Fibroblast of lung (primary cell): ENCODE results near the gene HMOX1. TPM values are rescaled to one million over a fixed set of nuclear protein-coding genes. Genes with fewer than 3 reads are reported as not detected.

Experiments used
- DNase-seq, 2 donors: peaks; one replicate each; pipeline versions ENCODE4 v3.0.0 to v3.0.0-alpha.2; 2010; ENCODE audit warnings: low read depth in 2 of 2
- H2AFZ ChIP-seq: 2 replicates; pipeline ENCODE4 v1.5.1; 2012; ENCODE audit warnings: low read length, control low read depth, inconsistent platforms
- H3K27ac ChIP-seq: 2 replicates; pipeline ENCODE4 v1.5.1; 2011; ENCODE audit warnings: low read length, control low read depth; ENCODE audit not compliant: insufficient read depth
- H3K27me3 ChIP-seq: 2 replicates; pipeline ENCODE4 v1.5.1; 2011; ENCODE audit warnings: mild to moderate bottlenecking, low read length; ENCODE audit not compliant: control insufficient read depth, insufficient read depth
- H3K36me3 ChIP-seq: 2 replicates; pipeline ENCODE4 v1.5.1; 2011; ENCODE audit warnings: low read length; ENCODE audit not compliant: control insufficient read depth, insufficient read depth
- H3K4me1 ChIP-seq: 2 replicates; pipeline ENCODE4 v1.5.1; 2011; ENCODE audit warnings: low read length; ENCODE audit not compliant: control insufficient read depth, insufficient read depth; ENCODE audit errors: extremely low read depth
- H3K4me2 ChIP-seq: 2 replicates; pipeline ENCODE4 v1.5.1; 2011; ENCODE audit warnings: low read length, control low read depth; ENCODE audit not compliant: insufficient read depth; ENCODE audit errors: extremely low read depth
- H3K4me3 ChIP-seq, 4 experiments: fragments of 200-600 bp in 1 of 4; sonication (generic) in 1 of 4; replicated peaks in 1 of 4; 2 replicates each; pipeline ENCODE4 v1.5.1; 2011 to 2016; ENCODE audit warnings: low read length in 4 of 4, low read depth in 3 of 4, mild to moderate bottlenecking in 3 of 4, control low read depth in 2 of 4, inconsistent platforms in 1 of 4, mixed read lengths in 1 of 4; ENCODE audit not compliant: insufficient read depth in 1 of 4; ENCODE audit errors: control extremely low read depth in 1 of 4
- H3K79me2 ChIP-seq: 2 replicates; pipeline ENCODE4 v1.5.1; 2012; ENCODE audit warnings: mild to moderate bottlenecking, low read length, inconsistent platforms; ENCODE audit not compliant: control insufficient read depth, insufficient read depth
- H3K9ac ChIP-seq: 2 replicates; pipeline ENCODE4 v1.5.1; 2011; ENCODE audit warnings: mild to moderate bottlenecking, low read length, control low read depth; ENCODE audit not compliant: insufficient read depth
- H3K9me3 ChIP-seq: 2 replicates; pipeline ENCODE4 v1.5.1; 2012; ENCODE audit warnings: low read depth, low read length; ENCODE audit not compliant: control insufficient read depth, insufficient read depth
- H4K20me1 ChIP-seq: 2 replicates; pipeline ENCODE4 v1.5.1; 2011; ENCODE audit warnings: low read length; ENCODE audit not compliant: control insufficient read depth, insufficient read depth; ENCODE audit errors: extremely low read depth
- EZH2 ChIP-seq: IDR thresholded peaks from 2 replicates; pipeline ENCODE4 v1.5.1; 2012; ENCODE audit warnings: low read length, control low read depth, mild to moderate bottlenecking; ENCODE audit errors: missing control alignments
- polyA plus RNA-seq, 2 donors: library from polyadenylated mRNA; depleted of rRNA in 1 of 2; stranded (reverse) in 1 of 2; unstranded in 1 of 2; fragments of >200 nt; gene quantifications; 2 replicates each; pipeline ENCODE4 v1.2.1, GENCODE V29; 2011 to 2012; ENCODE audit warnings: missing spikeins in 1 of 2
- total RNA-seq: library from RNA; depleted of rRNA; stranded (reverse); fragments of >200 nt; gene quantifications from 2 replicates; pipeline ENCODE4 v1.2.1, GENCODE V29; 2014
- TF ChIP-seq, protein P1 (sequence below), 2 donors: IDR thresholded peaks in 1 of 2; conservative IDR thresholded peaks in 1 of 2; 1 replicate in 1 of 2; 2 replicates in 1 of 2; pipeline ENCODE4 v1.5.1; 2011 to 2012; ENCODE audit warnings: low read length in 2 of 2, control low read depth in 1 of 2, inconsistent platforms in 1 of 2, low read depth in 1 of 2, mild to moderate bottlenecking in 1 of 2

HMOX1 gene
- total and polyA plus RNA-seq, 2 donors (not counting 1 experiment from before 2014, with no cell fraction given): 58.9 to 243 TPM

DNA sequence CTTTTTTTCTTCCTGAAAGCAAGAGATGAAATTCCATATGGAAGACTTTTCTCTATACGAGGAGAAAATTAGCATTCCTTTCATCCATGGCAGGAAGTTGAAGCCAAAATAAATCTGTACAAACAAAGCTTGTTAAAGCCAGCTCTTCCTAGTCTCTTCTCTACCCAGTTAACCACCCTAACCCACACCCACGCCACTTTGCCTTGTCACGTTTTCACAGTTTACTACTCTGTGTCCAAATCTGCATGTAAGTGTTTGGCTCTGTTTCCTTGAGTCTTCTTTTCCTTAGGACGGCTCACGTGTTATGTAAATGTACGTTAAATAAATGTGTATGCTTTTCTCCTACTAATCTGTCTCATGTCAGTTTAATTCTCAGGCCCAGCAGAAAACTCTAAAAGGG lies 7.1 kb upstream of the HMOX1 start:
- H4K20me1 ChIP-seq: no peaks in the 10 kb centered on the region
- no peak overlapping the region for H2AFZ ChIP-seq
- H3K4me3 ChIP-seq: no peak overlapping the region
- no peak overlapping the region for H3K4me2 ChIP-seq
- H3K9ac ChIP-seq: no peak overlapping the region
- no peaks in the 10 kb centered on the region for H3K79me2 ChIP-seq
- no peaks in the 10 kb centered on the region for H3K9me3 ChIP-seq
- H3K27me3 ChIP-seq: no peaks in the 10 kb centered on the region
- no peaks in the 10 kb centered on the region for H3K36me3 ChIP-seq
- no peak for DNase-seq
- TF ChIP-seq EZH2: no peak
- TF ChIP-seq, protein P1, sequence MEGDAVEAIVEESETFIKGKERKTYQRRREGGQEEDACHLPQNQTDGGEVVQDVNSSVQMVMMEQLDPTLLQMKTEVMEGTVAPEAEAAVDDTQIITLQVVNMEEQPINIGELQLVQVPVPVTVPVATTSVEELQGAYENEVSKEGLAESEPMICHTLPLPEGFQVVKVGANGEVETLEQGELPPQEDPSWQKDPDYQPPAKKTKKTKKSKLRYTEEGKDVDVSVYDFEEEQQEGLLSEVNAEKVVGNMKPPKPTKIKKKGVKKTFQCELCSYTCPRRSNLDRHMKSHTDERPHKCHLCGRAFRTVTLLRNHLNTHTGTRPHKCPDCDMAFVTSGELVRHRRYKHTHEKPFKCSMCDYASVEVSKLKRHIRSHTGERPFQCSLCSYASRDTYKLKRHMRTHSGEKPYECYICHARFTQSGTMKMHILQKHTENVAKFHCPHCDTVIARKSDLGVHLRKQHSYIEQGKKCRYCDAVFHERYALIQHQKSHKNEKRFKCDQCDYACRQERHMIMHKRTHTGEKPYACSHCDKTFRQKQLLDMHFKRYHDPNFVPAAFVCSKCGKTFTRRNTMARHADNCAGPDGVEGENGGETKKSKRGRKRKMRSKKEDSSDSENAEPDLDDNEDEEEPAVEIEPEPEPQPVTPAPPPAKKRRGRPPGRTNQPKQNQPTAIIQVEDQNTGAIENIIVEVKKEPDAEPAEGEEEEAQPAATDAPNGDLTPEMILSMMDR (conservative IDR thresholded peaks at IDR 0.05 in 1 of 2, IDR thresholded peaks at IDR 0.05 in 1 of 2; ENCODE audit: low read depth in 1 of 2, low read length in 2 of 2): no peak
- H3K4me1 ChIP-seq: peaks cover 9% of the 10 kb centered on the region
- no peak overlapping the region for H3K27ac ChIP-seq

- no peak overlapping the region for H3K4me3 ChIP-seq
- no peaks in the 10 kb centered on the region for H3K27me3 ChIP-seq
- H2AFZ ChIP-seq: no peak overlapping the region
- no peaks in the 10 kb centered on the region for H3K79me2 ChIP-seq
- no peaks in the 10 kb centered on the region for H4K20me1 ChIP-seq
- no peak overlapping the region for H3K27ac ChIP-seq
- peak; percentile 29 to 86 for DNase-seq
- H3K9me3 ChIP-seq: no peaks in the 10 kb centered on the region
- peaks cover 10% of the 10 kb centered on the region for H3K4me1 ChIP-seq
- no peaks in the 10 kb centered on the region for H3K36me3 ChIP-seq
- no peak overlapping the region for H3K9ac ChIP-seq
- no peak overlapping the region for H3K4me2 ChIP-seq
- TF ChIP-seq, protein P1 (conservative IDR thresholded peaks at IDR 0.05 in 1 of 2, IDR thresholded peaks at IDR 0.05 in 1 of 2; ENCODE audit: low read depth in 1 of 2, low read length in 2 of 2): no peak
- no peak for TF ChIP-seq EZH2
Measured at GRCh38 chr22:35375031-35375430, 5.9 kb upstream of the HMOX1 start.

DNA sequence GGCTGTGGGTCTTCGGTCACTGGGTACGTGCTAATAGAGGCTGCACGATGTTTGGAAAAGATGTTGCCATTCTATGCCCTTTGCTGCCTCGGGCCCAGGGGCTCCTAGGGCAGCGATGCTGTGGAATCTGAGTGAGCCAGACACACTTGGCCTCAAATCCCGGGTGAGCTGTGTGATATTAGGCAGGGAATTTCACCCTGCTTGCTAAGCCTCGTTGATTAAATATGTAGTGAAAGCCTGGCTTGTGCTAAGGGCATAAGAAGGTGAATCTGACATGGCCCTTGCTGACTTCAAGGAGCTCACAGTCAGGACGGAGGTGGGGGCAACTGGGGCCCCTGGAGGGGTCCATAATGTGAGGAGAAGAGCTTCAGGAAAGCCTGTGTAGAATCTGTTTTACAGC lies 5.4 kb upstream of the HMOX1 start:
- Histone ChIP-seq H3K79me2 (no peaks in the 10 kb centered on the region), H3K27ac (no peak overlapping the region), H4K20me1 (no peaks in the 10 kb centered on the region), H3K9ac (no peak overlapping the region), H3K4me3 (no peak overlapping the region), H3K4me2 (no peak overlapping the region), H3K4me1 (peaks cover 15% of the 10 kb centered on the region), H3K36me3 (no peaks in the 10 kb centered on the region), H2AFZ (peak overlapping the region; percentile 4), H3K9me3 (no peaks in the 10 kb centered on the region), H3K27me3 (no peaks in the 10 kb centered on the region)
- DNase-seq: no peak
- TF ChIP-seq, protein P1 (conservative IDR thresholded peaks at IDR 0.05 in 1 of 2, IDR thresholded peaks at IDR 0.05 in 1 of 2; ENCODE audit: low read depth in 1 of 2, low read length in 2 of 2): no peak
- TF ChIP-seq EZH2: no peak
